OCI-LY1 (cell line): ENCODE data around the gene SPART.

Source experiments
- H2AFZ ChIP-seq: fragments of 200-600 bp; sonication (generic), shearing (Covaris generic); 2 replicates; pipeline ENCODE4 v1.6.0; 2014; ENCODE audit warnings: antibody characterized with exemption, mild to moderate bottlenecking, low read length
- H3F3A ChIP-seq: fragments of 200-600 bp; sonication (generic), shearing (Covaris generic); 2 replicates; pipeline ENCODE4 v1.6.0; 2014; ENCODE audit warnings: mild to moderate bottlenecking, antibody characterized with exemption, low read length, moderate library complexity; ENCODE audit not compliant: insufficient read depth
- H3K27ac ChIP-seq: fragments of 200-600 bp; sonication (generic); 2 replicates; pipeline ENCODE4 v1.5.1; 2014; ENCODE audit warnings: low read length, mixed run types, mild to moderate bottlenecking, low read depth; ENCODE audit not compliant: poor library complexity, severe bottlenecking
- H3K27me3 ChIP-seq: fragments of 200-600 bp; sonication (generic); 2 replicates; pipeline ENCODE4 v1.6.0; 2014; ENCODE audit warnings: antibody characterized with exemption, mild to moderate bottlenecking, low read length, moderate library complexity; ENCODE audit not compliant: insufficient read depth
- H3K36me3 ChIP-seq: fragments of 200-600 bp; sonication (generic); 2 replicates; pipeline ENCODE4 v1.6.1; 2014; ENCODE audit warnings: mild to moderate bottlenecking, antibody characterized with exemption, low read length, moderate library complexity, mixed read lengths; ENCODE audit not compliant: insufficient read depth
- H3K4me1 ChIP-seq: fragments of 200-600 bp; sonication (generic); 2 replicates; pipeline ENCODE4 v1.5.1; 2014; ENCODE audit warnings: mild to moderate bottlenecking, low read length, moderate library complexity; ENCODE audit not compliant: insufficient read depth, severe bottlenecking
- H3K4me2 ChIP-seq: fragments of 200-600 bp; sonication (generic), shearing (Covaris generic); 2 replicates; pipeline ENCODE4 v1.6.1; 2014; ENCODE audit warnings: low read length
- H3K4me3 ChIP-seq: fragments of 200-600 bp; sonication (generic); 2 replicates; pipeline ENCODE4 v1.5.1; 2014; ENCODE audit warnings: low read length, low read depth, mild to moderate bottlenecking, mixed read lengths; ENCODE audit not compliant: poor library complexity, severe bottlenecking
- H3K79me2 ChIP-seq: fragments of 200-600 bp; shearing (Covaris generic); 2 replicates; pipeline ENCODE4 v1.6.1; 2016; ENCODE audit warnings: mixed run types, low read length, mixed read lengths; ENCODE audit not compliant: insufficient read depth
- H3K9ac ChIP-seq: fragments of 200-600 bp; sonication (generic), shearing (Covaris generic); 2 replicates; pipeline ENCODE4 v1.6.1; 2014; ENCODE audit warnings: mild to moderate bottlenecking, low read length, mixed read lengths
- H3K9me2 ChIP-seq: fragments of 200-600 bp; sonication (generic), shearing (Covaris generic); 2 replicates; pipeline ENCODE4 v1.6.1; 2014; ENCODE audit warnings: low read depth, mild to moderate bottlenecking, low read length, mixed read lengths
- H3K9me3 ChIP-seq: fragments of 200-600 bp; shearing (Covaris generic); 2 replicates; pipeline ENCODE4 v1.6.1; 2014; ENCODE audit warnings: low read length, mixed read lengths
- H4K20me1 ChIP-seq: fragments of 200-600 bp; sonication (generic), shearing (Covaris generic); 2 replicates; pipeline ENCODE4 v1.6.0; 2016; ENCODE audit warnings: mild to moderate bottlenecking, low read length; ENCODE audit not compliant: insufficient read depth
- CTCF ChIP-seq: fragments of 200-600 bp; sonication (generic), shearing (Covaris generic); IDR thresholded peaks from 2 replicates; pipeline ENCODE4 v1.5.1; 2017; ENCODE audit warnings: mild to moderate bottlenecking, antibody characterized with exemption, low read length, moderate library complexity, mixed read lengths
- EZH2 ChIP-seq: fragments of 200-600 bp; sonication (generic), shearing (Covaris generic); IDR thresholded peaks from 2 replicates; pipeline ENCODE4 v1.8.0; 2017; ENCODE audit warnings: borderline replicate concordance, mixed run types, mild to moderate bottlenecking, antibody characterized with exemption, low read length, moderate library complexity, mixed read lengths

SPART gene

GRCh38 chr13:36371185-36371584, 25.0 kb upstream of the SPART start:
- Histone ChIP-seq H3K4me1 (no peaks in the 10 kb centered on the region), H3K79me2 (no peaks in the 10 kb centered on the region), H3K4me2 (no peak overlapping the region), H3K27me3 (no peaks in the 10 kb centered on the region), H3K27ac (no peak overlapping the region), H2AFZ (no peak overlapping the region), H3K9ac (no peak overlapping the region), H3K4me3 (no peak overlapping the region), H3K36me3 (no peaks in the 10 kb centered on the region), H3K9me2 (no peaks in the 10 kb centered on the region), H3F3A (no peaks in the 10 kb centered on the region), H3K9me3 (no peaks in the 10 kb centered on the region), H4K20me1 (no peaks in the 10 kb centered on the region)
- TF ChIP-seq CTCF (no peak), EZH2 (no peak)

- Histone ChIP-seq H3F3A (no peaks in the 10 kb centered on the region), H3K4me2 (no peak overlapping the region), H3K9me2 (no peaks in the 10 kb centered on the region), H3K79me2 (no peaks in the 10 kb centered on the region), H3K4me3 (no peak overlapping the region), H3K4me1 (no peaks in the 10 kb centered on the region), H4K20me1 (no peaks in the 10 kb centered on the region), H3K36me3 (no peaks in the 10 kb centered on the region), H3K9ac (no peak overlapping the region), H3K27ac (no peak overlapping the region), H3K9me3 (no peaks in the 10 kb centered on the region), H2AFZ (no peak overlapping the region), H3K27me3 (no peaks in the 10 kb centered on the region)
- TF ChIP-seq EZH2 (no peak), CTCF (no peak)
Measured at GRCh38 chr13:36370108-36370429, 23.9 kb upstream of the SPART start.

GRCh38 chr13:36369268-36370107, 23.3 kb upstream of the SPART start:
- H4K20me1 ChIP-seq = no peaks in the 10 kb centered on the region
- H3K9me2 ChIP-seq = no peaks in the 10 kb centered on the region
- TF ChIP-seq EZH2 (no peak), CTCF (no peak)
- H3K4me1 ChIP-seq = no peaks in the 10 kb centered on the region
- no peaks in the 10 kb centered on the region for H3K9me3 ChIP-seq
- H3K27ac ChIP-seq = no peak overlapping the region
- H2AFZ ChIP-seq = no peak overlapping the region
- no peak overlapping the region for H3K4me3 ChIP-seq
- no peaks in the 10 kb centered on the region for H3K27me3 ChIP-seq
- H3K9ac ChIP-seq = no peak overlapping the region
- H3K4me2 ChIP-seq = no peak overlapping the region
- H3K79me2 ChIP-seq = no peaks in the 10 kb centered on the region
- no peaks in the 10 kb centered on the region for H3F3A ChIP-seq
- H3K36me3 ChIP-seq = no peaks in the 10 kb centered on the region
